WTC11 (cell line): ENCODE results near the gene SLC35F5.

ENCODE experiments used
- CTCF ChIP-seq: fragments of 200-600 bp; IDR thresholded peaks from 2 replicates; pipeline ENCODE4 v1.8.0; 2022; ENCODE audit warnings: antibody characterized with exemption
- NR3C1 ChIP-seq: sonication (generic); formaldehyde crosslinking; conservative IDR thresholded peaks from 2 replicates; pipeline ENCODE4 v1.8.1; 2023; ENCODE audit warnings: low read depth, mild to moderate bottlenecking, missing genetic modification reagents
- SMAD3 ChIP-seq: sonication (generic); formaldehyde crosslinking; IDR thresholded peaks from 2 replicates; pipeline ENCODE4 v1.8.0; 2022; ENCODE audit warnings: missing genetic modification reagents, mild to moderate bottlenecking, borderline replicate concordance
- STAT6 ChIP-seq: sonication (generic); formaldehyde crosslinking; conservative IDR thresholded peaks from 2 replicates; pipeline ENCODE4 v1.8.1; 2023; ENCODE audit warnings: mild to moderate bottlenecking, low read depth, missing genetic modification reagents, moderate library complexity
- TEAD1 ChIP-seq: sonication (generic); formaldehyde crosslinking; IDR thresholded peaks from 2 replicates; pipeline ENCODE4 v1.8.0; 2022; ENCODE audit warnings: mild to moderate bottlenecking, missing genetic modification reagents

GRCh38 chr2:113724010-113724409 is 32.4 kb downstream of the SLC35F5 start:
- TF ChIP-seq STAT6 (CRISPR knock-in tag) (no peak), CTCF (no peak), NR3C1 (CRISPR knock-in tag) (no peak), SMAD3 (no peak), TEAD1 (CRISPR knock-in tag) (no peak)
